Urinary bladder (tissue), 4 donors: Measurements from ENCODE around the gene UNC80. TPM values are rescaled to one million over a fixed set of nuclear protein-coding genes. Genes with fewer than 3 reads are reported as not detected.

Source experiments
- DNase-seq: peaks from one replicate; pipeline ENCODE4 v3.0.0-alpha.2; 2015; ENCODE audit errors: extremely low spot score
- H3K27ac ChIP-seq: one replicate; pipeline ENCODE4 v1.5.1; 2013; ENCODE audit warnings: low read depth, mild to moderate bottlenecking, moderate library complexity
- H3K36me3 ChIP-seq: one replicate; pipeline ENCODE4 v1.6.1; 2013; ENCODE audit warnings: mild to moderate bottlenecking, moderate library complexity; ENCODE audit not compliant: insufficient read depth
- H3K4me1 ChIP-seq: one replicate; pipeline ENCODE4 v1.6.1; 2013; ENCODE audit warnings: mild to moderate bottlenecking, moderate library complexity; ENCODE audit not compliant: insufficient read depth
- H3K4me3 ChIP-seq: one replicate; pipeline ENCODE4 v1.5.1; 2013; ENCODE audit warnings: low read depth, low read length
- WGBS: extraction: QIAGEN DNeasy Blood & Tissue Kit; methylation state at CpG from one replicate; pipeline ENCODE4 v1.1.7; 2013; 5-methylcytosine and 5-hydroxymethylcytosine counted together
- polyA plus RNA-seq: library from polyadenylated mRNA; stranded (reverse); fragments of 200-250 nt; gene quantifications from one replicate; pipeline ENCODE4 v1.2.3, GENCODE V29; 2013
- total RNA-seq: library from RNA; depleted of rRNA; stranded (reverse); fragments of >200 nt; gene quantifications from one replicate; pipeline ENCODE4 v1.2.3, GENCODE V29; 2014
- donor health status: healthy with polysubstance abuse.
- donor health status: healthy.

UNC80 gene
- total and polyA plus RNA-seq, 2 donors: 0.13 to 2.6 TPM

- Histone ChIP-seq H3K4me1 (no peaks in the 10 kb centered on the region), H3K36me3 (no peaks in the 10 kb centered on the region), H3K27ac (no peak overlapping the region), H3K4me3 (no peak overlapping the region)
- no peak for DNase-seq
- WGBS: 70% methylated on average over 2 of the region's 2 CpGs
Observed at GRCh38 chr2:210004881-210005280, 233.2 kb downstream of the UNC80 start.

- no peaks in the 10 kb centered on the region for H3K36me3 ChIP-seq
- no peak overlapping the region for H3K27ac ChIP-seq
- no peaks in the 10 kb centered on the region for H3K4me1 ChIP-seq
- no peak for DNase-seq
- 88% methylated on average over 2 of the region's 2 CpGs for WGBS
- no peak overlapping the region for H3K4me3 ChIP-seq
Observed at GRCh38 chr2:210007895-210008294, 236.3 kb downstream of the UNC80 start.

- no peak overlapping the region for H3K27ac ChIP-seq
- no peak for DNase-seq
- no peaks in the 10 kb centered on the region for H3K4me1 ChIP-seq
- WGBS: 74% methylated on average over 6 of the region's 6 CpGs
- H3K36me3 ChIP-seq: no peaks in the 10 kb centered on the region
- H3K4me3 ChIP-seq: no peak overlapping the region
Observed at GRCh38 chr2:210009126-210009525, 237.5 kb downstream of the UNC80 start.

GRCh38 chr2:210009896-210010295 is 238.3 kb downstream of the UNC80 start:
- WGBS: 36% methylated on average over 3 of the region's 3 CpGs
- Histone ChIP-seq H3K36me3 (no peaks in the 10 kb centered on the region), H3K4me1 (no peaks in the 10 kb centered on the region), H3K27ac (no peak overlapping the region), H3K4me3 (no peak overlapping the region)
- no peak for DNase-seq

GRCh38 chr2:210020138-210020537 is 248.5 kb downstream of the UNC80 start:
- WGBS: 86% methylated on average over 1 of the region's 1 CpG
- Histone ChIP-seq H3K36me3 (no peaks in the 10 kb centered on the region), H3K4me1 (no peaks in the 10 kb centered on the region), H3K27ac (no peak overlapping the region), H3K4me3 (no peak overlapping the region)
- no peak for DNase-seq

GRCh38 chr2:210022824-210023223 is 251.2 kb downstream of the UNC80 start:
- 87% methylated on average over 3 of the region's 3 CpGs for WGBS
- Histone ChIP-seq H3K4me1 (no peaks in the 10 kb centered on the region), H3K27ac (no peak overlapping the region), H3K36me3 (no peaks in the 10 kb centered on the region), H3K4me3 (no peak overlapping the region)
- DNase-seq: no peak

GRCh38 chr2:210027608-210028007 is 256.0 kb downstream of the UNC80 start:
- WGBS: 92% methylated on average over 2 of the region's 2 CpGs
- Histone ChIP-seq H3K4me1 (no peaks in the 10 kb centered on the region), H3K4me3 (no peak overlapping the region), H3K36me3 (no peaks in the 10 kb centered on the region), H3K27ac (no peak overlapping the region)
- no peak for DNase-seq

- H3K27ac ChIP-seq: no peak overlapping the region
- H3K36me3 ChIP-seq: no peaks in the 10 kb centered on the region
- no peak for DNase-seq
- H3K4me1 ChIP-seq: no peaks in the 10 kb centered on the region
- no peak overlapping the region for H3K4me3 ChIP-seq
- WGBS: 86% methylated on average over 2 of the region's 2 CpGs
Observed at GRCh38 chr2:210028178-210028577, 256.5 kb downstream of the UNC80 start.

GRCh38 chr2:210034087-210034683 is 262.6 kb downstream of the UNC80 start:
- no peak for DNase-seq
- Histone ChIP-seq H3K36me3 (no peaks in the 10 kb centered on the region), H3K4me1 (no peaks in the 10 kb centered on the region), H3K27ac (no peak overlapping the region), H3K4me3 (no peak overlapping the region)
- WGBS: 88% methylated on average over 2 of the region's 2 CpGs

GRCh38 chr2:210035679-210036078 is 264.0 kb downstream of the UNC80 start:
- no peak for DNase-seq
- WGBS: 95% methylated on average over 4 of the region's 4 CpGs
- no peak overlapping the region for H3K27ac ChIP-seq

GRCh38 chr2:210038078-210038477 is 266.4 kb downstream of the UNC80 start:
- no peak for DNase-seq
- H3K27ac ChIP-seq: no peak overlapping the region
- H3K36me3 ChIP-seq: no peaks in the 10 kb centered on the region
- WGBS: 75% methylated on average over 3 of the region's 3 CpGs
- H3K4me1 ChIP-seq: no peaks in the 10 kb centered on the region
- no peak overlapping the region for H3K4me3 ChIP-seq

More at GRCh38 chr2:210035679-210036078, 264.0 kb downstream of the UNC80 start:
- no peaks in the 10 kb centered on the region for H3K4me1 ChIP-seq
- no peak overlapping the region for H3K4me3 ChIP-seq
- no peaks in the 10 kb centered on the region for H3K36me3 ChIP-seq

- WGBS: 98% methylated on average over 2 of the region's 2 CpGs
- no peak for DNase-seq
- no peaks in the 10 kb centered on the region for H3K36me3 ChIP-seq
- no peak overlapping the region for H3K27ac ChIP-seq
- no peaks in the 10 kb centered on the region for H3K4me1 ChIP-seq
- H3K4me3 ChIP-seq: no peak overlapping the region
Observed at GRCh38 chr2:210046851-210047500, 275.3 kb downstream of the UNC80 start.
